A673 (cell line): Measurements from ENCODE around the gene ALG1. TPM values are rescaled to one million over a fixed set of nuclear protein-coding genes. Genes with fewer than 3 reads are reported as not detected.

Experiments
- total RNA-seq: library from RNA; stranded (reverse); gene quantifications from 2 replicates; pipeline ENCODE4 v1.2.3, GENCODE V29; 2021

ALG1 gene
- total RNA-seq, 1 experiment from 2014 or later: 29.8 TPM

Other genes starting within 250 kb of the ALG1 start
- gene GLYR1, start 224.6 kb upstream of the ALG1 start, total RNA-seq: 121 and 128 TPM in 2 replicates
- 45.6 and 51.0 TPM in 2 replicates for gene UBN1, start 224.4 kb upstream of the ALG1 start, total RNA-seq
- 0.04 and 0.42 TPM in 2 replicates for gene PPL, start 134.7 kb upstream of the ALG1 start, total RNA-seq
- 0.04 TPM in 1 of 2 replicates, not detected in the other for gene SEC14L5, start 113.5 kb upstream of the ALG1 start, total RNA-seq
- 11.7 and 11.9 TPM in 2 replicates for gene NAGPA, start 37.9 kb upstream of the ALG1 start, total RNA-seq
- not detected in 2 replicates for gene C16orf89, start 5.9 kb upstream of the ALG1 start, total RNA-seq
- gene EEF2KMT, start 26.0 kb downstream of the ALG1 start, total RNA-seq: 21.4 and 21.8 TPM in 2 replicates